Adrenal gland (tissue), 12 donors: ENCODE measurements around the gene ZP3. TPM values are rescaled to one million over a fixed set of nuclear protein-coding genes. Genes with fewer than 3 reads are reported as not detected.

Source experiments
- DNase-seq, 7 donors: peaks; one replicate each; pipeline ENCODE4 v3.0.0-alpha.2; 2019 to 2020
- H3K27ac ChIP-seq, 5 donors: fragments of 200-600 bp; sonication (generic) in 4 of 5; 1 replicate in 3 of 5; 2 replicates in 2 of 5; pipeline versions ENCODE4 v1.5.1 to v1.8.0; 2016 to 2020; ENCODE audit warnings: mild to moderate bottlenecking in 1 of 5
- H3K27me3 ChIP-seq: fragments of 200-600 bp; 2 replicates; pipeline ENCODE4 v1.8.0; 2021
- H3K36me3 ChIP-seq, 2 donors: fragments of 200-600 bp; replicated peaks in 1 of 2; 1 replicate in 1 of 2; 2 replicates in 1 of 2; pipeline versions ENCODE4 v1.5.1 to v1.8.0; 2018 to 2022
- H3K4me1 ChIP-seq, 2 donors: fragments of 200-600 bp; replicated peaks in 1 of 2; 1 replicate in 1 of 2; 2 replicates in 1 of 2; pipeline versions ENCODE4 v1.5.1 to v1.8.0; 2018 to 2021
- H3K4me3 ChIP-seq, 4 donors: fragments of 200-600 bp; sonication (generic) in 3 of 4; one replicate each; pipeline ENCODE4 v1.5.1; 2016 to 2018
- H3K9me3 ChIP-seq, 3 donors: fragments of 200-600 bp; sonication (generic) in 1 of 3; replicated peaks in 1 of 3; 1 replicate in 2 of 3; 2 replicates in 1 of 3; pipeline versions ENCODE4 v1.5.1 to v1.8.0; 2016 to 2021
- POLR2A ChIP-seq, 2 donors: fragments of 450-650 bp; IDR thresholded peaks; one replicate each; pipeline ENCODE4 v1.6.1; 2017; ENCODE audit warnings: antibody characterized with exemption in 2 of 2, mild to moderate bottlenecking in 2 of 2, moderate library complexity in 1 of 2
- WGBS, 4 donors: extraction: QIAGEN DNeasy Blood & Tissue Kit in 2 of 4; methylation state at CpG; one replicate each; pipeline versions ENCODE4 v1.1.5 to v1.1.7; 2013 to 2017; 5-methylcytosine and 5-hydroxymethylcytosine counted together
- intact Hi-C, 2 donors: fragments of 100-400 bp; cut with DNase I; formaldehyde crosslinking; loops; one replicate each; pipeline versions ENCODE4 v1.14.1 to v1.15.0; 2022 to 2023
- polyA plus RNA-seq, 3 donors: library from polyadenylated mRNA; stranded (reverse); fragments of 200-250 nt in 2 of 3; fragments of 350-450 nt in 1 of 3; fragmentation: Illumina TruSeq in 1 of 3; extraction: RNeasy Lipid Tissue Mini Kit (QIAGEN cat#74804) in 1 of 3; gene quantifications; one replicate each; pipeline ENCODE4 v1.2.3, GENCODE V29; 2013 to 2014
- total RNA-seq, 9 donors: library from RNA; depleted of rRNA in 4 of 9; stranded (reverse); fragments of >200 nt in 4 of 9; fragments of 120-200 nt in 1 of 9; fragmentation: NEBNext Ultra II Directional in 1 of 9; extraction: Animal tissue kit (Norgen Biotek cat#: 25700) in 1 of 9; gene quantifications; one replicate each; pipeline versions ENCODE4 v1.1.0 to v1.2.4, GENCODE V29; 2013 to 2023
- TF ChIP-seq, protein P1 (sequence below), 6 experiments: fragments of 450-650 bp in 4 of 6; fragments of 200-600 bp in 2 of 6; sonication (generic) in 1 of 6; IDR thresholded peaks; 1 replicate in 5 of 6; 2 replicates in 1 of 6; pipeline versions ENCODE4 v1.5.1 to v1.8.0; 2016 to 2021; ENCODE audit warnings: antibody characterized with exemption in 6 of 6, mild to moderate bottlenecking in 2 of 6, moderate library complexity in 1 of 6
- donor health status: healthy with polysubstance abuse.
- donor health status: Bipolar disorder and iron deficiency.
- donor health status: DM: yes; HTN: yes; CAD: no.
- donor health status: DM: no; HTN: no; CAD: no.
- donor health status: DM: no; HTN: no; CAD: no.
- donor health status: DM: yes; HTN: yes; CAD: no.

The ZP3 gene
- total and polyA plus RNA-seq, 12 donors, result 2.2 to 21.3 (median 6.8) TPM

- TF ChIP-seq, protein P1, sequence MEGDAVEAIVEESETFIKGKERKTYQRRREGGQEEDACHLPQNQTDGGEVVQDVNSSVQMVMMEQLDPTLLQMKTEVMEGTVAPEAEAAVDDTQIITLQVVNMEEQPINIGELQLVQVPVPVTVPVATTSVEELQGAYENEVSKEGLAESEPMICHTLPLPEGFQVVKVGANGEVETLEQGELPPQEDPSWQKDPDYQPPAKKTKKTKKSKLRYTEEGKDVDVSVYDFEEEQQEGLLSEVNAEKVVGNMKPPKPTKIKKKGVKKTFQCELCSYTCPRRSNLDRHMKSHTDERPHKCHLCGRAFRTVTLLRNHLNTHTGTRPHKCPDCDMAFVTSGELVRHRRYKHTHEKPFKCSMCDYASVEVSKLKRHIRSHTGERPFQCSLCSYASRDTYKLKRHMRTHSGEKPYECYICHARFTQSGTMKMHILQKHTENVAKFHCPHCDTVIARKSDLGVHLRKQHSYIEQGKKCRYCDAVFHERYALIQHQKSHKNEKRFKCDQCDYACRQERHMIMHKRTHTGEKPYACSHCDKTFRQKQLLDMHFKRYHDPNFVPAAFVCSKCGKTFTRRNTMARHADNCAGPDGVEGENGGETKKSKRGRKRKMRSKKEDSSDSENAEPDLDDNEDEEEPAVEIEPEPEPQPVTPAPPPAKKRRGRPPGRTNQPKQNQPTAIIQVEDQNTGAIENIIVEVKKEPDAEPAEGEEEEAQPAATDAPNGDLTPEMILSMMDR (IDR thresholded peaks at IDR 0.05), result no peak
- TF ChIP-seq POLR2A (IDR thresholded peaks at IDR 0.05), result no peak
- Histone ChIP-seq H3K9me3 (no peaks in the 10 kb centered on the region), H3K27me3 (no peaks in the 10 kb centered on the region), H3K4me3 (no peak overlapping the region), H3K4me1 (no peaks in the 10 kb centered on the region), H3K36me3 (no peaks in the 10 kb centered on the region), H3K27ac (no peak overlapping the region)
- DNase-seq, result peak in 1 of 7 donors; percentile 1
- 84 to 94% (median 89%) methylated on average over 12 to 13 of the region's 13 CpGs for WGBS, 4 donors
- intact Hi-C loops, result no loop called here
These were observed 3.5 kb downstream of the ZP3 start for GRCh38 chr7:76428149-76428823.

DNA sequence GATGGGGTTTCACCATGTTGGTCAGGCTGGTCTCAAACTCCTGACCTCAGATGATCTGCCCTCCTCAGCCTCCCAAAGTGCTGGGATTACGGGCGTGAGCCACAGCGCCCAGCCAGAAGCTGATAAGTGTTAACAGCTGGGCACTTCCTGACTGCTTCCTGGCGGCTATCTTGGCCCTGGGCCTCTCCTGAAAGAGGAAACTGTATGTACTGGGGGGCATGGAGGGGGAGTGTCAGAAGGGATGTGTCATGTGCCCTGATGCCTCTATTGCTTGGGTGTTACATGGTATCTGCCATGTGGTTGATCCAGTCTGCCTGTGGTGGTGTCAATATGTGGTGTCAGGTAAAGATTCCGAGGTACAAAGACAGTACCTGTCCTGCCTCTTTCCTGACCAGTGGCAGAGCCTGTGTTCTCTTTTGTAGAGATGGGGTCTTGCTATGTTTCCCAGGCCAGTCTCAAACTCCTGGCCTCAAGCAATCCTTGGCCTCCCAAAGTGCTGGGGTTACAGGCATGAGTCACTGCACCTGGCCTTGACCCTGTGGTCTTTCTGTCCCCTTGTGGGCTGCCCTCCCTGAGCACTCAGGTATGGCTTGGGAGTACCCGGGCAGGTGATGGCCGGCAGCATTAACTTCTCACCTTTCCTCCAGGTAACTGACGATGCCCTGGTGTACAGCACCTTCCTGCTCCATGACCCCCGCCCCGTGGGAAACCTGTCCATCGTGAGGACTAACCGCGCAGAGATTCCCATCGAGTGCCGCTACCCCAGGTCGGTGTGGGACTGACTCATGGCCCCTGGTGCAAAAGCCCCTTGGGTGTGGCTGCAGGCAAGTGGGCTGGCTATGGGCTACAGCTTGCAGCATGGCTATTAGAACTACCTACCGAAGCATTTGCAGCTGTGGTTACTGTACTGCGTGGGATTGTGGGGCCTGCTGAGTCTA, 4.4 kb downstream of the ZP3 start:
- Histone ChIP-seq H3K27ac (no peak overlapping the region), H3K4me3 (no peak overlapping the region), H3K4me1 (no peaks in the 10 kb centered on the region), H3K9me3 (no peaks in the 10 kb centered on the region), H3K36me3 (no peaks in the 10 kb centered on the region), H3K27me3 (no peaks in the 10 kb centered on the region)
- intact Hi-C loops, result no loop called here
- TF ChIP-seq, protein P1 (IDR thresholded peaks at IDR 0.05), result no peak
- TF ChIP-seq POLR2A (IDR thresholded peaks at IDR 0.05), result no peak
- DNase-seq, result peak in 3 of 7 donors; percentile 34 to 56 (median 37)
- 79 to 86% (median 83%) methylated on average over 14 to 18 of the region's 18 CpGs for WGBS, 4 donors

DNA sequence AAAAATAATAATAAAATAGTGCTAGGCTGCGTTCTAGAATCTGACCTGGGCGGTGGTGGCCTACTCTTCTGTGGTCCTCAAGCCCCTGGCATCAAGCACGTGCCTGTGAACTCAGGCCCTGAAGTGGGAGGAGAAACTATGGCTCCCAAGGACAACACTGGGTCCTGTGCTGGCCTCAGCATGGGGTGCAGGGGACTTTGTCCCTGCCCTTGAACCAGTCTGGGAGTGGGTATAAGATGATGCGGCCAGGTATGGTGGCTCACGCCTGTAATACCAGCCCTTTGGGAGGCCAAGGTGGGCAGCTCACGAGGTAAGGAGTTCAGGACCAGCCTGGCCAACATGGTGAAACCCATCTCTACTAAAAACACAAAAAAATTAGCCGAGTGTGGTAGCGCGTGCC, 5.5 kb downstream of the ZP3 start:
- no peak for TF ChIP-seq POLR2A (IDR thresholded peaks at IDR 0.05)
- TF ChIP-seq, protein P1 (IDR thresholded peaks at IDR 0.05), result no peak
- intact Hi-C loops, result no loop called here
- no peak overlapping the region for H3K27ac ChIP-seq
- no peak overlapping the region for H3K4me3 ChIP-seq
- no peaks in the 10 kb centered on the region for H3K9me3 ChIP-seq
- H3K4me1 ChIP-seq, result no peaks in the 10 kb centered on the region
- peak in 1 of 7 donors; percentile 39 for DNase-seq
- H3K27me3 ChIP-seq, result no peaks in the 10 kb centered on the region
- H3K36me3 ChIP-seq, result no peaks in the 10 kb centered on the region
- WGBS, 4 donors, result 88 to 97% (median 92%) methylated on average over 8 to 9 of the region's 9 CpGs

DNA sequence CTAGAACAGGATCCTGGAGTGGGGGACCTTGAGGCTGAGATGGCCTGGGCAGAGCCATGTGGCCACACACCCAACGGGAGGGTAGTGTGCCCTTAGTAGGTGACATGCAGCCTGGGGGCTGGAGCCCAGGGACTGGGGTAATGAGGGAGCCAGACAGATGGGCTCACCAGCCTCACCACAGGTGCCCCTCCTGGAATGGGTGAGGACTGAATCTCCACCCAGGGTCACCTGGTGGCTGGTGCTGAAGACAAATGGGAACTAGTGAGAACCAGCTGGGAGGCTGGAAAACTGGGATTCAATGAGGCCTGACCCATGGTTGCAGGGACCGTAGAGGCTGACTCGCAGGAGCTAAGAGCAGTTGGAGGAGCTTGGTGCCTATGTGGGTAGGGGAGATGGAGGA, 6.1 kb downstream of the ZP3 start:
- Histone ChIP-seq H3K27me3 (no peaks in the 10 kb centered on the region), H3K9me3 (no peaks in the 10 kb centered on the region), H3K27ac (no peak overlapping the region), H3K4me3 (no peak overlapping the region), H3K4me1 (no peaks in the 10 kb centered on the region), H3K36me3 (no peaks in the 10 kb centered on the region)
- peak in 1 of 7 donors; percentile 38 for DNase-seq
- intact Hi-C loops, result no loop called here
- no peak for TF ChIP-seq POLR2A (IDR thresholded peaks at IDR 0.05)
- TF ChIP-seq, protein P1 (IDR thresholded peaks at IDR 0.05), result no peak
- 90 to 100% (median 96%) methylated on average over 3 of the region's 3 CpGs for WGBS, 4 donors
